ENCODE data around the gene NUBP2. TPM values are rescaled to one million over a fixed set of nuclear protein-coding genes. Genes with fewer than 3 reads are reported as not detected.

NUBP2 gene
- total RNA-seq, 1 experiment from 2014 or later = 97.2 TPM

- peak; percentile 69 for DNase-seq (ENCODE audit: low read depth)
Measured at GRCh38 chr16:1825864-1826690, 43.3 kb downstream of the NUBP2 start.

GRCh38 chr16:1826691-1827573, 44.2 kb downstream of the NUBP2 start, which contains the start of the genes FAHD1 and HAGH:
Gene FAHD1, plus strand, starts transcription at chr16:1827206. Its CDS starts 33 bp downstream, at chr16:1827239.
Gene HAGH, minus strand, starts transcription at chr16:1826825. Its CDS starts 38 bp downstream, at chr16:1826787.
- DNase-seq (ENCODE audit: low read depth) = peak; percentile 95

- DNase-seq (ENCODE audit: low read depth) = no peak
Measured at GRCh38 chr16:1828645-1829410, 46.1 kb downstream of the NUBP2 start.

- DNase-seq (ENCODE audit: low read depth) = no peak
Measured at GRCh38 chr16:1830213-1830612, 47.5 kb downstream of the NUBP2 start.

GRCh38 chr16:1831186-1832075, 48.7 kb downstream of the NUBP2 start:
- no peak for DNase-seq (ENCODE audit: low read depth)

GRCh38 chr16:1832838-1833454, 50.2 kb downstream of the NUBP2 start:
- no peak for DNase-seq (ENCODE audit: low read depth)

- no peak for DNase-seq (ENCODE audit: low read depth)
Measured at GRCh38 chr16:1834096-1834495, 51.3 kb downstream of the NUBP2 start.

Other genes starting within 250 kb of the NUBP2 start
- gene TMEM204, start 249.3 kb upstream of the NUBP2 start, total RNA-seq (2014; rRNA removed; shearing (Covaris generic)) = 1.1 TPM in 1 of 2 replicates, not detected in the other
- 7.8 and 9.8 TPM in 2 replicates for gene IFT140, start 170.9 kb upstream of the NUBP2 start, total RNA-seq (2014; rRNA removed; shearing (Covaris generic))
- 5.8 and 10.8 TPM in 2 replicates for gene CRAMP1, start 170.6 kb upstream of the NUBP2 start, total RNA-seq (2014; rRNA removed; shearing (Covaris generic))
- 75.4 and 121 TPM in 2 replicates for gene JPT2, start 104.7 kb upstream of the NUBP2 start, total RNA-seq (2014; rRNA removed; shearing (Covaris generic))
- gene MAPK8IP3, start 76.8 kb upstream of the NUBP2 start, total RNA-seq (2014; rRNA removed; shearing (Covaris generic)) = 8.9 and 17.5 TPM in 2 replicates
- gene NME3, start 11.4 kb upstream of the NUBP2 start, total RNA-seq (2014; rRNA removed; shearing (Covaris generic)) = 16.5 and 28.0 TPM in 2 replicates
- gene EME2, start 10.2 kb upstream of the NUBP2 start, total RNA-seq (2014; rRNA removed; shearing (Covaris generic)) = 8.6 and 10.1 TPM in 2 replicates
- gene MRPS34, start 9.8 kb upstream of the NUBP2 start, total RNA-seq (2014; rRNA removed; shearing (Covaris generic)) = 153 and 201 TPM in 2 replicates
- 20.2 and 21.7 TPM in 2 replicates for gene SPSB3, start 389 bp upstream of the NUBP2 start, total RNA-seq (2014; rRNA removed; shearing (Covaris generic))
- gene IGFALS, start 10.7 kb downstream of the NUBP2 start, total RNA-seq (2014; rRNA removed; shearing (Covaris generic)) = not detected in 2 replicates
- gene HAGH, start 43.9 kb downstream of the NUBP2 start, total RNA-seq (2014; rRNA removed; shearing (Covaris generic)) = 23.5 and 28.2 TPM in 2 replicates
- gene FAHD1, start 44.2 kb downstream of the NUBP2 start, total RNA-seq (2014; rRNA removed; shearing (Covaris generic)) = 26.6 and 50.7 TPM in 2 replicates
- not detected in 2 replicates for gene MEIOB, start 89.2 kb downstream of the NUBP2 start, total RNA-seq (2014; rRNA removed; shearing (Covaris generic))
- not detected in 2 replicates for gene HS3ST6, start 135.5 kb downstream of the NUBP2 start, total RNA-seq (2014; rRNA removed; shearing (Covaris generic))
- gene MSRB1, start 160.2 kb downstream of the NUBP2 start, total RNA-seq (2014; rRNA removed; shearing (Covaris generic)) = 36.6 and 49.1 TPM in 2 replicates
- gene RPL3L, start 171.7 kb downstream of the NUBP2 start, total RNA-seq (2014; rRNA removed; shearing (Covaris generic)) = not detected in 2 replicates
- 147 and 156 TPM in 2 replicates for gene NDUFB10, start 176.6 kb downstream of the NUBP2 start, total RNA-seq (2014; rRNA removed; shearing (Covaris generic))
- 1,645 and 2,369 TPM in 2 replicates for gene RPS2, start 181.9 kb downstream of the NUBP2 start, total RNA-seq (2014; rRNA removed; shearing (Covaris generic))
- gene RNF151, start 183.9 kb downstream of the NUBP2 start, total RNA-seq (2014; rRNA removed; shearing (Covaris generic)) = not detected in 2 replicates
- gene TBL3, start 189.1 kb downstream of the NUBP2 start, total RNA-seq (2014; rRNA removed; shearing (Covaris generic)) = 49.5 and 49.6 TPM in 2 replicates
- gene NOXO1, start 198.5 kb downstream of the NUBP2 start, total RNA-seq (2014; rRNA removed; shearing (Covaris generic)) = not detected in 2 replicates
- gene GFER, start 201.2 kb downstream of the NUBP2 start, total RNA-seq (2014; rRNA removed; shearing (Covaris generic)) = 22.7 and 29.7 TPM in 2 replicates
- gene SYNGR3, start 207.0 kb downstream of the NUBP2 start, total RNA-seq (2014; rRNA removed; shearing (Covaris generic)) = 0.29 TPM in 1 of 2 replicates, not detected in the other
- 19.8 and 21.6 TPM in 2 replicates for gene ZNF598, start 226.9 kb downstream of the NUBP2 start, total RNA-seq (2014; rRNA removed; shearing (Covaris generic))
- gene NPW, start 236.8 kb downstream of the NUBP2 start, total RNA-seq (2014; rRNA removed; shearing (Covaris generic)) = 0.46 and 1.5 TPM in 2 replicates
- 38.1 and 41.8 TPM in 2 replicates for gene NHERF2, start 243.9 kb downstream of the NUBP2 start, total RNA-seq (2014; rRNA removed; shearing (Covaris generic))